Activated CD4-positive, alpha-beta memory T cell treated with anti-CD3 and anti-CD28 coated beads for 36 hours (primary cell): Measurements from ENCODE around the gene PKP1. TPM values are rescaled to one million over a fixed set of nuclear protein-coding genes. Genes with fewer than 3 reads are reported as not detected.

Experiments used
- CTCF ChIA-PET: fragments of 350-600 bp; sonication (Branson Sonifier 250); formaldehyde crosslinking; loops from one replicate; lab custom pipeline; 2021; ENCODE audit warnings: antibody characterized with exemption, inconsistent platforms; lab: Charles Lee
- POLR2A ChIA-PET: fragments of 350-600 bp; sonication (Branson Sonifier 250); formaldehyde crosslinking; loops from one replicate; lab custom pipeline; 2021; ENCODE audit warnings: antibody characterized with exemption; lab: Charles Lee
- DNase-seq: peaks from one replicate; pipeline ENCODE4 v3.0.0-alpha.2; 2020
- H3K27ac Mint-ChIP-seq: one replicate; pipeline ENCODE4 v1.8.0; 2021; ENCODE audit warnings: mixed read lengths
- H3K27me3 Mint-ChIP-seq: one replicate; pipeline ENCODE4 v1.8.0; 2021; ENCODE audit warnings: mixed read lengths
- H3K36me3 Mint-ChIP-seq: one replicate; pipeline ENCODE4 v1.8.0; 2021; ENCODE audit warnings: mixed read lengths
- H3K4me1 Mint-ChIP-seq: one replicate; pipeline ENCODE4 v1.8.0; 2021; ENCODE audit warnings: low read depth, mixed read lengths
- H3K4me3 Mint-ChIP-seq: one replicate; pipeline ENCODE4 v1.8.0; 2021; ENCODE audit warnings: mild to moderate bottlenecking, mixed read lengths
- H3K9me3 Mint-ChIP-seq: one replicate; pipeline ENCODE4 v1.8.0; 2021; ENCODE audit warnings: mixed read lengths
- intact Hi-C: fragments of 100-400 bp; cut with micrococcal nuclease; formaldehyde crosslinking; loops from one replicate; pipeline ENCODE4 v1.15.1; 2023
- total RNA-seq, 2 experiments: library from RNA; stranded (reverse); gene quantifications; one replicate each; pipeline ENCODE4 v1.2.3, GENCODE V29; 2021

The PKP1 gene
- total RNA-seq, 2 experiments from 2014 or later: not detected

- no peaks in the 10 kb centered on the region for H3K36me3 Mint-ChIP-seq
- ChIA-PET CTCF (interaction anchor here (0.5 to 1.8 kb wide), 2 partner anchors 19 to 350 kb away, joined by 3 to 5 read pairs; no protein-coding TSS in a partner anchor), POLR2A (no interaction called here)
- no peak for DNase-seq
- intact Hi-C loops: no loop called here
- no peak overlapping the region for H3K27ac Mint-ChIP-seq
- no peaks in the 10 kb centered on the region for H3K9me3 Mint-ChIP-seq
- no peak overlapping the region for H3K4me3 Mint-ChIP-seq
- H3K4me1 Mint-ChIP-seq: no peaks in the 10 kb centered on the region
- H3K27me3 Mint-ChIP-seq: no peaks in the 10 kb centered on the region
These were observed 46.5 kb downstream of the PKP1 start for GRCh38 chr1:201329801-201330200.

GRCh38 chr1:201330541-201330940 lies 47.2 kb downstream of the PKP1 start:
- H3K9me3 Mint-ChIP-seq: no peaks in the 10 kb centered on the region
- H3K27me3 Mint-ChIP-seq: no peaks in the 10 kb centered on the region
- CTCF ChIA-PET: interaction anchor here (1.8 kb wide), 1 partner anchor 18 kb away, joined by 5 read pairs; no protein-coding TSS in a partner anchor

DNA sequence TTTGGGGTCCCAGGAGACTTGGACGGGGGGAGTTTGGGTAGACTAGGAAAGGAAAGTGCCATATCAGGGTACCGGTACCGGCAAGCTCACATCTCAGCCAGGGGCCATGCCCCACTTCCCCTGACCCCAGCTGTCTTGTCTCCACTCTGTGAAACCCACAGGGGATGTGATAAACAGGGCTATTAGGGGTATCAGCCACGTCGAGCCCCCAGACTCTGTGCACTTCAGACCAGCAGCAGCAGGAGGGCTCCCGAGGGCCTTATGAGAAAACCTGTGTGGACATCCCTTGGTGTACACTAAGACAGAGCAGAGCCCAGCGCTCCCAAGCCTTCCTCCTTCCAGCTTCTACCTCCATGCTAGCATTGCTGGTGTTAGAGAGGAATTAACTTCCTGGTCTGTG lies 47.9 kb downstream of the PKP1 start:
- H3K9me3 Mint-ChIP-seq: no peaks in the 10 kb centered on the region
- intact Hi-C loops: no loop called here
- ChIA-PET CTCF (no interaction called here), POLR2A (no interaction called here)
- H3K27ac Mint-ChIP-seq: no peak overlapping the region
- DNase-seq: no peak
- H3K36me3 Mint-ChIP-seq: no peaks in the 10 kb centered on the region
- no peaks in the 10 kb centered on the region for H3K4me1 Mint-ChIP-seq
- H3K27me3 Mint-ChIP-seq: no peaks in the 10 kb centered on the region
- H3K4me3 Mint-ChIP-seq: no peak overlapping the region

More at GRCh38 chr1:201330541-201330940, 47.2 kb downstream of the PKP1 start:
- Mint-ChIP-seq H3K4me3 (no peak overlapping the region), H3K36me3 (no peaks in the 10 kb centered on the region), H3K4me1 (no peaks in the 10 kb centered on the region), H3K27ac (no peak overlapping the region)
- intact Hi-C loops: no loop called here
- no peak for DNase-seq
- POLR2A ChIA-PET: no interaction called here

DNA sequence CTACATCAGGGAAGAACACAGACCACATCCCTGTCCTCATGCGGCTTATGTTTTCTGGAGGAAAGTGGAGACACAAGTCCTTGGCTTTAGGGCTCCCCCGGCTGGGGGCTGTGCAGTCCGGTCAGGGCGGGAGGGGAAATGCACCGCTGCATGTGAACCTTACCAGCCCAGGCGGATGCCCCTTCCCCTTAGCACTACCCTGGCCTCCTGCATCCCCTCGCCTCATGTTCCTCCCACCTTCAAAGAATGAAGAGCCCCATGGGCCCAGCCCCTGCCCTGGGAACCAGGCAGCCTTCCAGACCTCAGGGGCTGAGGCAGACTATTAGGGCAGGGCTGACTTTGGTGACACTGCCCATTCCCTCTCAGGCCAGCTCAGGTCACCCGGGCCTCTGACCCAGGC lies 48.7 kb downstream of the PKP1 start:
- Mint-ChIP-seq H3K27ac (no peak overlapping the region), H3K9me3 (no peaks in the 10 kb centered on the region), H3K4me1 (no peaks in the 10 kb centered on the region), H3K27me3 (no peaks in the 10 kb centered on the region), H3K36me3 (no peaks in the 10 kb centered on the region), H3K4me3 (no peak overlapping the region)
- no peak for DNase-seq
- ChIA-PET CTCF (interaction anchor here (1.6 to 1.8 kb wide), 2 partner anchors 16 to 18 kb away, joined by 3 to 4 read pairs; no protein-coding TSS in a partner anchor), POLR2A (no interaction called here)
- intact Hi-C loops: no loop called here

GRCh38 chr1:201332616-201333335 lies 49.5 kb downstream of the PKP1 start:
- H3K4me1 Mint-ChIP-seq: no peaks in the 10 kb centered on the region
- H3K36me3 Mint-ChIP-seq: no peaks in the 10 kb centered on the region
- no peak overlapping the region for H3K4me3 Mint-ChIP-seq
- intact Hi-C loops: no loop called here
- no peaks in the 10 kb centered on the region for H3K27me3 Mint-ChIP-seq
- no peak for DNase-seq
- H3K27ac Mint-ChIP-seq: no peak overlapping the region
- CTCF ChIA-PET: interaction anchor here (1.6 to 1.8 kb wide), 2 partner anchors 15 to 17 kb away, joined by 3 to 4 read pairs; no protein-coding TSS in a partner anchor
- H3K9me3 Mint-ChIP-seq: no peaks in the 10 kb centered on the region
- POLR2A ChIA-PET: interaction anchor here (0.6 kb wide), 1 partner anchor 467 kb away, joined by 3 read pairs; no protein-coding TSS in a partner anchor

GRCh38 chr1:201334325-201335173 lies 51.2 kb downstream of the PKP1 start:
- CTCF ChIA-PET: no interaction called here

GRCh38 chr1:201335174-201335870 lies 52.0 kb downstream of the PKP1 start:
- no peak for DNase-seq
- intact Hi-C loops: no loop called here
- ChIA-PET CTCF (no interaction called here), POLR2A (no interaction called here)
- Mint-ChIP-seq H3K27me3 (no peaks in the 10 kb centered on the region), H3K9me3 (no peaks in the 10 kb centered on the region), H3K4me3 (no peak overlapping the region), H3K27ac (no peak overlapping the region), H3K36me3 (no peaks in the 10 kb centered on the region), H3K4me1 (no peaks in the 10 kb centered on the region)

More at GRCh38 chr1:201334325-201335173, 51.2 kb downstream of the PKP1 start:
- no peaks in the 10 kb centered on the region for H3K27me3 Mint-ChIP-seq
- no peak overlapping the region for H3K4me3 Mint-ChIP-seq
- no peaks in the 10 kb centered on the region for H3K9me3 Mint-ChIP-seq
- no peak for DNase-seq
- H3K27ac Mint-ChIP-seq: no peak overlapping the region
- intact Hi-C loops: no loop called here
- POLR2A ChIA-PET: no interaction called here
- no peaks in the 10 kb centered on the region for H3K4me1 Mint-ChIP-seq
- no peaks in the 10 kb centered on the region for H3K36me3 Mint-ChIP-seq

DNA sequence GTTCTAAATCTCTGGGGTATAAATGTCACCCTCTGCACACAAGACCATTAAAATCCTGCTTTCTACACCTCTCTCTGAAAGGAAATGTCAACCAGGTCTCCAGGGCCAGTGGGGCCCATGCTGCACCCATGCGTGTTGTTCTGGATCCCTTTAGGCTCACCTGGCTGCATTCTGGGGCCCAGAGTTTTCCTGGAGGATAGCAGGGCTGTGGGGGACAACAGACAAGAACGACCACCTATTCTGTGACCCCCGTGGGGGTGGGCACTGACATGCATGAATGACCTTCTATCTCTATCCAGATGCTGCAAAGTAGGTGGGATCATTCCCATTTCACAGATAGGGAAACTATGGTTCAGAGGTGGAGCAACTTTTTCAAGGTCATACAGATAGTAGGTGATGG lies 52.6 kb downstream of the PKP1 start:
- no peak for DNase-seq
- CTCF ChIA-PET: no interaction called here
- Mint-ChIP-seq H3K27ac (no peak overlapping the region), H3K4me1 (no peaks in the 10 kb centered on the region), H3K9me3 (no peaks in the 10 kb centered on the region), H3K4me3 (no peak overlapping the region), H3K27me3 (no peaks in the 10 kb centered on the region), H3K36me3 (no peaks in the 10 kb centered on the region)
- intact Hi-C loops: no loop called here
- POLR2A ChIA-PET: no interaction called here

DNA sequence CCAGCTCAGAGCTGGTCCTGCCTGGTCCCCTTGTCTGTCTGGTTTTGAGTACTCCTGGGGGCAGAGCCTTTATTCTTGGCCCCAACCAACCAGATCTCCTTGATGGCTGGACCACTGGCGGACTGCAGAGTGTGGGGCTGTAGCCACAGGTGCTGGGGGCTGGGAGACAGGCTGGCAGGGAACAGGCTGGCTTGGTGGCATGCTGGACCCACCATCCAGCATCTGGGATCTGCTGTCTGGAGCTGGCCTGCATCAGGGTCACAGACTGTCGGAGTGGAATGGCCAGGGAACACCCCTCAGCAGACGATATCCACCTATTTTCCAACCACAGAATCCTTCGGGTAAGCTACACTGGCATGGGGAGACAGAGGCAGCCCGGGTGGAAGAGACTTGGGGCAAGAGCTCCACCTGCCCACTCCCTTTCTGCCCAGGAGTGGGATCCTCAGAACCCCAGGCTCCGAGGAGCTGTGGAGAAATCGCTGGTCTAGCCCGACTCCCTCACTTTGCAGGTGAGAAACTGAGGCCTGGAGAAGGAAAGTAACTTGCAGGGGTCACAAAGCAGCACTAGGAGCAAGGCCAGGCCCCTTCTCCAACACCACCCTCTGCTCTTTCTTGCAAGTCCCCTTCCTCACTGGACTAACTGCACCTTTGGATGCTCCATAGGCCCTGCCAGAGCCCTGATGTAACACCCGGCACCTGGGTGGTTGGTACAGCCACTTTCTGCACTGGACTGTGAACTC lies 53.6 kb downstream of the PKP1 start:
- Mint-ChIP-seq H3K27ac (no peak overlapping the region), H3K36me3 (no peaks in the 10 kb centered on the region), H3K4me3 (no peak overlapping the region), H3K4me1 (no peaks in the 10 kb centered on the region), H3K27me3 (peaks cover 4% of the 10 kb centered on the region), H3K9me3 (peaks cover 6% of the 10 kb centered on the region)
- ChIA-PET CTCF (no interaction called here), POLR2A (no interaction called here)
- intact Hi-C loops: no loop called here
- DNase-seq: no peak

DNA sequence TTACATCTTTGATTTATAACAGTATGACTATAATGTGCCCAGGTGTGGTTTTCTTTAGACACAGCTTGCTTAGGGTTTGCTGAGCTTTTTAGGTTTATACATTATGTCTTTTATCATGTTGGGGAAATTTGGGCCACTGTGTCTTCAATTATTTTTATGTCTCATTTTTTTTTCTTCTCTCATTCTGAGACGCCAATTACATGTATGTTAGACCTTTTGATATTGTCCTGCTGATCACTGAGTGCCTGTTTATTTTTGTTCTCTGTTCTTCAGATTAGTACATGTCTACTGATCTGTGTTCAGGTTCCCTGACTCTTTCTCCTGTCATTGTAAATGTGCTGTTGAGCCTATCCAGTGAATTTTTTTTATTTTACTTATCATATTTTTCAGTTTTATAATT lies 58.1 kb downstream of the PKP1 start:
- ChIA-PET CTCF (no interaction called here), POLR2A (no interaction called here)
- Mint-ChIP-seq H3K36me3 (no peaks in the 10 kb centered on the region), H3K27me3 (peaks cover 7% of the 10 kb centered on the region), H3K4me3 (no peak overlapping the region), H3K9me3 (peaks cover 6% of the 10 kb centered on the region), H3K4me1 (no peaks in the 10 kb centered on the region), H3K27ac (no peak overlapping the region)
- intact Hi-C loops: no loop called here
- no peak for DNase-seq

DNA sequence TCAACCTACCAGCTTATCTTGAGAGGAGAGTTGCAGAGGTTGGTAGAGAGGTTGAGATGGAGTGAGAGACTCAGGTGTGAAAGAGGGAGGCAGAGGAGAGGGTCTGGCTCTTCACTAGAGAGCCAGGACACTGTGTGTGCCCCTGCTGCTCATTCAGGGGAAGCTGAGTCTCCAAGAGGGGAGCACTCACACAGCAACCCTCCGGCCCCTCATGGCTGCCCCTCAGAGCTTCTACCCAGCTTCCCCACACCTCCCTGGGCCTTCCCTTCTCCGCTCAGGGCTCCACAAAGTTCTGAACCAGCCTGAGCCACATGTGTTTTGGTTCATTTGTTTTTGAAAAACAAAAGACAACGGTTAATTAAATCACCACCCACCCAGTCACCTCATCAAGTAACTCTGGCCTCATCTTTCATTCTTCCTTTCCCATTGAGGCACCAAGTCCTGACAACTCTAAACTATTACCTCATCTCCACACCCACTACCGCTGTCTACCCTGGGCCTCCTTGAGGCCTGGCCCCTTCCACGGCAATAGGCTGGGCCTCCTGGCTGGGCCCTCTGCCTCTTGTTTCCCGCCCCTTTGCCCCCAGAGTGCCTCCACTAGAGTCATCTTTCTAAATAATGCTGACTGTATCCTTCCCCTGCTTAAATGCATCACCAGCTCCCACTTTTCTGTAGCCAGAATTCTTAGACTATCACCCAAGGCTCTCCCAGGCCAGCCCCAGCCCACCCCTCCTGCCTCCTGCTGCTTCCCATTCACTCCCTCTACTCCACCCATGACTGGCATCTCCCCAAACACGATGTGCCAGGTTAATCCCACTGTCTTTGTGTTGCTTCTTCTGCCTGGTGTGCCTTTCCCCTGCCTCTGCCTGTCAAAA lies 61.1 kb downstream of the PKP1 start:
- Mint-ChIP-seq H3K4me3 (no peak overlapping the region), H3K27me3 (peaks cover 11% of the 10 kb centered on the region), H3K4me1 (no peaks in the 10 kb centered on the region), H3K36me3 (no peaks in the 10 kb centered on the region), H3K9me3 (peaks cover 6% of the 10 kb centered on the region), H3K27ac (no peak overlapping the region)
- ChIA-PET CTCF (interaction anchor here (0.7 kb wide), 1 partner anchor 18 kb away, joined by 3 read pairs; no protein-coding TSS in a partner anchor), POLR2A (no interaction called here)
- no peak for DNase-seq
- intact Hi-C loops: no loop called here
